Mucosa of gallbladder (tissue), 1 donor: ENCODE data around the gene ZP4. TPM values are rescaled to one million over a fixed set of nuclear protein-coding genes. Genes with fewer than 3 reads are reported as not detected.
"Not testable (repeated sequence)": the region's sequence is repeated elsewhere in the genome, so short reads cannot be mapped to it uniquely, and the experiment has no call there.

ENCODE experiments used
- DNase-seq: peaks from one replicate; pipeline ENCODE4 v3.0.0-alpha.2; 2020; ENCODE audit warnings: low spot score
- total RNA-seq: library from RNA; stranded (reverse); gene quantifications from one replicate; pipeline ENCODE4 v1.2.1, GENCODE V29; 2021
- donor health status: DM: no; HTN: no; CAD: no.

ZP4 gene
- total RNA-seq, 1 donor from 2014 or later: not detected

- no peak for DNase-seq
Measured at GRCh38 chr1:237875291-237875690, 15.4 kb downstream of the ZP4 start.

- no peak for DNase-seq
Measured at GRCh38 chr1:237873487-237874211, 17.1 kb downstream of the ZP4 start.

- no peak for DNase-seq
Measured at GRCh38 chr1:237868817-237869600, 21.7 kb downstream of the ZP4 start.

GRCh38 chr1:237867380-237867888, 23.3 kb downstream of the ZP4 start:
- no peak for DNase-seq

- DNase-seq: peak; percentile 70
Measured at GRCh38 chr1:237864338-237865244, 26.1 kb downstream of the ZP4 start.

GRCh38 chr1:237863234-237863633, 27.5 kb downstream of the ZP4 start:
- DNase-seq: no peak

GRCh38 chr1:237861944-237862343, 28.8 kb downstream of the ZP4 start:
- no peak for DNase-seq

- DNase-seq: no peak
Measured at GRCh38 chr1:237858992-237859391, 31.7 kb downstream of the ZP4 start.

- DNase-seq: no peak
Measured at GRCh38 chr1:237857455-237857854, 33.3 kb downstream of the ZP4 start.

GRCh38 chr1:237852342-237852741, 38.4 kb downstream of the ZP4 start:
- no peak for DNase-seq

GRCh38 chr1:237851210-237851845, 39.4 kb downstream of the ZP4 start:
- peak; percentile 17 for DNase-seq

- not testable (repeated sequence) for DNase-seq
Measured at GRCh38 chr1:237843516-237843915, 47.2 kb downstream of the ZP4 start.

GRCh38 chr1:237841485-237841884, 49.2 kb downstream of the ZP4 start:
- DNase-seq: no peak

GRCh38 chr1:237838904-237839534, 51.7 kb downstream of the ZP4 start:
- DNase-seq: no peak

GRCh38 chr1:237838320-237838719, 52.4 kb downstream of the ZP4 start:
- no peak for DNase-seq

GRCh38 chr1:237834461-237834860, 56.3 kb downstream of the ZP4 start:
- DNase-seq: no peak

- no peak for DNase-seq
Measured at GRCh38 chr1:237834048-237834447, 56.7 kb downstream of the ZP4 start.

GRCh38 chr1:237832858-237833257, 57.9 kb downstream of the ZP4 start:
- no peak for DNase-seq
